COLO668 (cell line): ENCODE measurements around the gene MAP4K4.
A peak's percentile ranks its signal among the peaks of the same experiment; 100 is the strongest.
"Not testable (repeated sequence)": the region's sequence is repeated elsewhere in the genome, so short reads cannot be mapped to it uniquely, and the experiment has no call there.

Experiments
- DNase-seq: peaks from one replicate; lab custom pipeline; 2025; ENCODE audit not compliant: unreplicated experiment; lab: John Stamatoyannopoulos, UW

MAP4K4 gene

DNA sequence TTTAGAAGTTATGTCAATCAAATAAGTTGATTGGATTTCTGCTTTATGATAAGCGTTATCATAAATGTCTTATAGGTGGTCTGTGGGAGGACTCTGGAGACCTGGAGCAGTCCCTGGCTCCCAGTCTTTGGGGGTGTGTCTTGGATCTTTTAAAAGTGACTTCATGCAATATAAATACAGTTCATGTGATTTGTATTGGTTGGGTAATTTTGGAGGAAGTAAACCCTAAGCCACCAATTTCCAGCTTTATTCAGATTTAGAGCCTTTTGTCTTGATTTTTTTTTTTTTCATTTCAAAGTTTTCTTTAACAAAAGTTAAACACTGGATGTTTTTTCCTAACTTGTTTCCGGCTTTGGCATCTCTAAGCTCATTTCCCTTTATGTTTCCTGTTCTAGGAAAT is 68.8 kb downstream of the MAP4K4 start:
- DNase-seq: no peak

DNA sequence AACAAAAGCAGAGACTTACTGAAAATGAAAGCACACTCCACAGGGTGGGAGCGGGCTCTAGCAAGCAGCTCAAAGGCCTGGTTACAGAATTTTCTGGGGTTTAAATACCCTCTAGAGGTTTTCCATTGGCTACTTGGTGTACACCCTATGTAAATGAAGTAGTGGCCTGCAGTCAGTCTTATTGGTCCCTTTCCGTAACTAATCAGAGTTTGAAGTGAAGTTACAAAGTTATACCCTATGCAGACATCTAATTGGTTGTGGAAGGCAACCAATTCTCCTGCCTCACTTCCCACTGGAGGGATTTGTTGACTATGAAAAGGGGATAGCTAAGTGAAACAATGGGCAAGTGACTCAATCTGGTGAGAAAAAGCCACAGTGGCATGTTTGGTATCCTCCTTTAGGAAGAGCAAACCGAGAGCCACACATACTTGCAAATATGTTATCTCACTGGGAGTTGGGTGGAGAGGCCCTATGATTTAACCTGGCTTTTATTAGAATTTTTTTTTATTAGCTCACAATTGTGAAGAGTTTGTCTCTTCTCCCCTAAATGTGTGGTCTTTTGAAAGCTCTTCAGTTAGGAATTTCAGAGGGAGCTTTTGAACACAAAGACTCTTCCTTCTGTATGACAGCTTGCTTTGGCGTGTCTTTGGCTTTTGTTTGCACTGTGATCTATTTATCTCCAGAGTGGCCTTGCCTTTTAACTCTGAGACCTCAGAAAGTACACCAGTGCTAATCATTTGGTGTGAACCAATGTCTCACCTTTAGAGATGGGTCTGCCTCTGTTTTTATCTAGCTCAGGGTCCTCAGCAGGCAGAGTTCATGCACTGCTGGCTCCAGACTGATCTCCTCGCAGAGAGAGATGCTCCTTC is 69.6 kb downstream of the MAP4K4 start:
- DNase-seq: no peak

DNA sequence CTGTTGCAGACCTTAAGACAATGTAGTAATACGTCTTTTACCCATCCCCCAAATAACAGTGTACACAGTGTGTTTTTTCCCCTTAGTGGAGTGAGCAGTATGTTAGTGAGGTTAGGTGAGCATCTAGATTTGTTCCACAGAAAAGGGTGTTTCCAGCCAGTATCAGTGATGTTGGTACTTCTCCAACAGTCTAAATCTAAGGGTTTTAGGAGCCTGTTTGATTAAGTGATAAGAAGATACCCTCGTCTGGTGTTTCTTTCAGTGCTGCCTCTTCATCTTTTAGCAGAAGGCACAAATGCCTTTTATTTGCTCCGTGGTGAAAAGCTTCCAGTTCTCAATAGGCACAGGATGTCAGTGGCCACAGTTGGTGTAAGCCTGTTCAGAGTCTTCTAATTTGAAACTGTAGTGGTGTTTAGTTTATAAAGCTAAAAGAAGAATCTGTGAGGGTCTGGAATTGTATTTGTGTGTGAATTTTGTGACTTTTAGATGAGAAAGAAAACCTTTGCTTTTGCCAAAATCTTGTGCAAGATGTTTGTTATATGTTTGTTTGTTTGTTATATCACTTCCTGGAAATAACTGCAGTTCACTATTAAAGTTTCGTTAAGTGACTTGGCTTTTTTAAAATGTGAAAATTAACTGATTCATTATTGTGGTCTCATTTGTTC is 71.2 kb downstream of the MAP4K4 start:
- DNase-seq: no peak

GRCh38 chr2:101769726-101770125 is 72.2 kb downstream of the MAP4K4 start:
- DNase-seq: not testable (repeated sequence)

- DNase-seq: peak; percentile 41
Measured at GRCh38 chr2:101770726-101771125, 73.2 kb downstream of the MAP4K4 start.

- DNase-seq: no peak
Measured at GRCh38 chr2:101771227-101771902, 73.9 kb downstream of the MAP4K4 start.

GRCh38 chr2:101771910-101772321 is 74.4 kb downstream of the MAP4K4 start:
- DNase-seq: no peak

DNA sequence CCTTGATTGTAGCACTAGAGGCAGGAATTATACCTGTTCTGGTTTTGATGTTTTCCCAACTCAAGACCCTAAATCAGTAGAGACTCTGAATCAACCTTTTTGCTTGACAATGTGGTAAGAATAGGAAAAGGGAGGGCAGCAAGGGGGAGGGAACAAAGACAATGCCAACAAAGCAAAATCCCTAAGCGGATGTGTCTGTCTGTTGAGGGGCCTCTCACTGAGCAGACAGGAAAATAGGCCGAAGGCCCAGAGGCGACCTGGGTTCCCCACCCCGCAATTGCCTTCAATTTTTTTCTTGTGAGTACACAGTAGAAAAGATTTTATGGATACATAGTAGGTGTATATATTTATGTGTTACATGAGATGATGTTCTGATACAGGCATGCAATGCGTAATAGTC is 75.6 kb downstream of the MAP4K4 start:
- no peak for DNase-seq

DNA sequence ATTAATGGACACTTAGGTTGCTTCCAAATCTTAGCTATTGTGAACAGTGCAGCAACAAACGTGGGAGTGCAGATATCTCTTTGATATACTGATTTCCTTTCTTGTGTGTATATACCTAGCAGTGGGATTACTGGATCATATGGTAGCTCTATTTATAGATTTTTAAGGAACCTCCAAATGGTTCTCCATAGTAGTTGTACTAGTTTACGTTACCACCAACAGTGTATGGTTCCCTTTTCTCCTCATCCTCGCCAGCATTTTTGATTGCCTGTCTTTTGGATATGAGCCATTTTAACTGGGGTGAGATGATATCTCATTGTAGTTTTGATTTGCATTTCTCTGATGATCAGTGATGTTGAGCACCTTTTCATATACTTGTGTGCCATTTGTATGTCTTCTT is 76.5 kb downstream of the MAP4K4 start:
- not testable (repeated sequence) for DNase-seq

- no peak for DNase-seq
Measured at GRCh38 chr2:101775092-101775491, 77.6 kb downstream of the MAP4K4 start.

DNA sequence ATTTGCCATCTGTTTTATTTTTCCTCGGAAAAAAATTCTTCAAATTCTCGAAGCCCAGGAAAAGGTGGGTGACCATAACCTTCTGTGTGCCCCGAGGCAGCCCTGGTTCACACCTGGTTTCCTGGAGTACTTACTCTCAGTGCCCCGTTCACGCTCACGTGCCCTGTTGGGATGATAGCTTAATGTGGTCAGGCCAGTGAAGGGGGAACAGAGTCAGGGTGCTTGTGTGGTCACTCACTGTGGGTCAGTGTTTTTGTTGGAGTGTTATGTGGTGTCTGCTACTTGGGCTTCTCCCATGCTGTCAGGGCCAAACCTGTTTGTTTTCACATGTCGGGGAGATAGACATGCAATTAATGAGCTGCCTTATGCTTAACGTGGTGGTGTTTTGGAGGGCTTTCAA is 78.1 kb downstream of the MAP4K4 start:
- no peak for DNase-seq

GRCh38 chr2:101776172-101777043 is 78.9 kb downstream of the MAP4K4 start:
- no peak for DNase-seq

DNA sequence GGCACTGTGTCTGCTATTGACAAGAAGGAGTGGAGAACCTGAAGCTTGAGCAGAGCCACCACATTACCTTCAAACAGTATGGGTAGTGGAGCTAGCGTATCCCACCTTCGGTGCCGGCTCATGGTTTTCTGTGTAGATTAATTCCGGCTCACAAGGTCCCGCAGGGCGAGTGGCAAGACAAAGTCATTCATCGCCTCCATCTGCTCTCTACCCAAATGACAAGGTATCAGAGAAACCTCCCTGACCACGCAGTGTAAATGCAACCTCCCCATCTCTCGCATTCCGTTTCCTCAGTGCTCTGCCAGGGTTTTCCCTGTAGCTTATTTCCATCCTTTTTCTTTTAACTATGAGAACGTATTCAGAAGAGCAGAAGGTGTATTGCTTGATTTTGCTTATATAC is 79.8 kb downstream of the MAP4K4 start:
- no peak for DNase-seq

DNA sequence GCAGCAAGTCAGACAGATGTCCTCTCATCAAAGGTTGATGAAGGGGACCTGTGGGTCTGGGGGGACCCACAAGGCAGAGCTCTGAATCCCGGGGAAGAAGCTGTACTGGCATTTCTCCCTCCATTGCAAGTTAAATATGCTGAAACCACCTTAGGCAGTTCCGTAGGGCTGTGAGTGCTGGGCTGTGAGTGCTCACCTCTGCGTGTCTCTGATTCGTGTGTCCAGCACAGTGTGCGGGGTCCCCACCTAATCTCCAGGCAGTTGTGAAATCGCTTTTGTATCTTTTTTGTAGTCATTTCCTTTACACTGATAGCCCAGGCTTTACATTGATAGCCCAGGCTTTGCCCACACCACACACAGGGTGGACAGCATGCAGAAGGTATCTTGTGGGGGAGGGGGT is 80.6 kb downstream of the MAP4K4 start:
- no peak for DNase-seq

DNA sequence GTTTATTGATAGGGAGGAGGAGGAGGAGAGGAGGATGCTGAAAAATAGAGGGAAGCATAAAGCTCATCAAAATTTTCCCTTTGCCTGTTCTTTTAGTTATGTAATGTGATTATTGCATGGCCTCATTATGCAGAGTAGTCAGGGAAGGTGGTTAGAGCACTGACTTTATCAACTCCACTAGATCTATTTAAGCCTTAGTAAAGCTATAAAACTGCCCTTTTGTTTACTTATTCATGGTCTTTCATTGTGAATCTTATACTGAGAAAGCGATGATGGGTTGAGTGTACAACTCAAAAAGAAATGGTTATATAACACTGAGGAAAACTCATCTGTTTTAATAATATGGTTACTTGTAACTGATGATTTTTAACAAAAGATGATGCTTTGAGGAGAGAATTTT is 81.7 kb downstream of the MAP4K4 start:
- DNase-seq: no peak

DNA sequence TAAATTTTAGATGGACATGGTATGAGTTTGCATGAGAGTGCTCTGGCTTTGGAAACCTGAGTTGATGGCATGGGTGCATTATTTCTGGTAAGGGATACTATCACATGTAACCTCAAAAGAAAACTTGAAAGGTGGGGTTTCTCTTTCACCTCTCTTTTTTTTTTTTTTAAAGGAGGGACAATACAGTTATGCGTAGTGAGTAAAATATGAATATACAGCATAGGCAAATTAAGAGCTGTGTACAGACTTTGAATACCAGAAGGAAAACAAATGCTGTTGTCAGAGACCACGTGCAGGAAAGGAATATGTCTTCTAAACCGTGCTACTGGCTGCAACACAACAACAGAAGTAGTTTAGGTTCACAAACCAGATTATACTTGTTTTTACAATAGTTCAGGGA is 82.1 kb downstream of the MAP4K4 start:
- no peak for DNase-seq

DNA sequence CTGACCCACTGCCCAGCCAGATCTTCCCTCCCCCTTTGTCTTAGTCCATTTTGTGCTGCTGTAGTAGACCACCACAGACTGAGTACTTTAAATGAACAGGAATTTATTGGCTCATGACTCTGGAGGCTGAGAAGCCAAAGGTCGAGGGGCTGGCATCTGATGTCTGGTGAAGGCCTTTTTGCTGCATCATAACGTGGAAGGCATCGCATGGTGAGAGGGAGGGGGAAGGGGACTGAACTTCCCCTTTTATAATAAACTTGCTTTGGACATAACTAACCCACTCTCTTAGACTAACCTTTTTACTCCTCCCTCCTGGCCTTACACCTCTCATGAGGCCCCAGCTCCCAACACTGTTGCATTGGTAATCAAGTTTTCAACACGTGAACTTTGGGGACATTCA is 83.8 kb downstream of the MAP4K4 start:
- no peak for DNase-seq

DNA sequence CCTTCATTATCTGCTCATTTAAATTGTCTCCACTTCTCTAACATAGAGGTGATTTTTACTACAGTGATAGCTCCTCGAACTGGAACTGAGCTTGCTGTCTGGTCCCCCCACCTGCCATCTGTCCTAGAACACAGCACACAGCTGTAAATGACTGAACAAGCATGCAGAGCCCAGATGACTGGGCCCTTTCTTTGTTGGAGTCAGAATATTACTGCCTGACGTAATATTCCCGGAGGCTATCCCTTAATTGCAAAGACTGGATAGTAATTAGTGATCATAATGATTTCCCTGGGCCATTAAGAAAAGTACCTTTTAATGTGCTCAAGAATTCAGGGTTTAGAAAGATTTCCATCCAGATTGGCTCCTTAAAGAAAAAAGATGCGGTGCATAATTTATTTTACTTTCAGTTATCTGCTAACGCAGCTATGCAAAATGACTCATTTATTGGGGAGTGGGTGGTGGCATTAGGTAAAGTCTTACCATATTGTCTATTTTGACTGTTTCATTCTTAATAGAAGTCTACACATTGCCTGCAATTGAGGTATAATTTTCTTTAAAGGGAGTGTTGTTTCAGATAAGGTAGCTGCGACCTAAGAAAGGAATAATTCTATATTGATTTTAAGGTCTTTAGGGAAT is 84.4 kb downstream of the MAP4K4 start:
- DNase-seq: no peak

DNA sequence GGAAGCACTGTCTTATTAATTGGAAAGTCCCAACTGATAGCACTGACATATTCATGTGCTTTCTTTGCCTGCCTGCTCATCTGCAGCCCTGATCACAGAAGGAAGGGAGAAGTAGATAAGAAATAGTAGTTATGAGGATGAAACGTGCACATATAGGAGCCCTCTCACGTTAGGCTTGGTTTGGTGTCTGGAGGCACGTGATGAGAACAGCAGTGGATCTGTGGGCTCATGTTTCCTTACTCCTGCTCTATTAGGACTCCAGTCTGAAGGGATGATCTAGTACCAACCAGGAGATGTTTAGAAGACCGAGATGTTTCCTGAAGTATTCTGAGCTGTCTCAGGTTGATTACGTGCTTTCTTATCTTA is 84.9 kb downstream of the MAP4K4 start:
- no peak for DNase-seq

GRCh38 chr2:101787097-101787496 is 89.6 kb downstream of the MAP4K4 start:
- no peak for DNase-seq

DNA sequence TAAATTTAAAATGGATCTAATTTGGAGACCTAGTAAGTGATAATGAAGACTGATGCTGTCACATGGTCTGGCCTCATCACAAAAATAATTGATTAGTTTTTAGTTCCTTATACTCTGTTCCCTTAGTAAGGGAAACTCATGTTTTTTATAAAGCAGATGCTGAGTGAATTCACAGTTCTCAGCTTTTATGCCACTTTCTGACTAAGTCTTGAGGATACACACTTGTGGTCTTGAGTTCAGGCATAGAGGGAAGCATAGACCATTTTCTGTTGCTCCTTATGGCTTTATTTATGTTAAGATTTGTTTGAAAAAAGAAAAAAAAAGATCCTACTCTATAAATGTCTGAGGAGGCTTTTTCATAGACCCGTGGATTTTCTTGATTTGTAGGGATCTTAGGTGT is 91.1 kb downstream of the MAP4K4 start:
- DNase-seq: no peak
